Suprapubic skin (tissue), 4 donors: ENCODE data around the gene WDR74. TPM values are rescaled to one million over a fixed set of nuclear protein-coding genes. Genes with fewer than 3 reads are reported as not detected.
"Not testable (repeated sequence)": the region's sequence is repeated elsewhere in the genome, so short reads cannot be mapped to it uniquely, and the experiment has no call there.

Source experiments
- DNase-seq, 2 donors: peaks; one replicate each; pipeline ENCODE4 v3.0.0-alpha.2; 2019; ENCODE audit warnings: low spot score in 2 of 2
- H3K27ac ChIP-seq: fragments of 200-600 bp; sonication (generic); one replicate; pipeline ENCODE4 v1.5.1; 2019
- H3K27me3 ChIP-seq: fragments of 200-600 bp; sonication (generic); one replicate; pipeline ENCODE4 v1.5.1; 2019
- H3K36me3 ChIP-seq: fragments of 200-600 bp; sonication (generic); one replicate; pipeline ENCODE4 v1.5.1; 2019
- H3K4me1 ChIP-seq: fragments of 200-600 bp; sonication (generic); one replicate; pipeline ENCODE4 v1.5.1; 2019
- H3K4me3 ChIP-seq: fragments of 200-600 bp; sonication (generic); one replicate; pipeline ENCODE4 v1.5.1; 2019; ENCODE audit warnings: mild to moderate bottlenecking
- H3K9me3 ChIP-seq: fragments of 200-600 bp; sonication (generic); one replicate; pipeline ENCODE4 v1.5.1; 2019
- CTCF ChIP-seq, 2 donors: fragments of 200-600 bp in 1 of 2; fragments of 450-650 bp in 1 of 2; sonication (generic) in 1 of 2; IDR thresholded peaks; one replicate each; pipeline ENCODE4 v1.5.1; 2016 to 2019; ENCODE audit warnings: antibody characterized with exemption in 2 of 2, mild to moderate bottlenecking in 1 of 2, moderate library complexity in 1 of 2
- EP300 ChIP-seq: sonication (generic); formaldehyde crosslinking; IDR thresholded peaks from one replicate; pipeline ENCODE4 v1.6.1; 2017; ENCODE audit warnings: antibody characterized with exemption
- POLR2A ChIP-seq, 2 donors: fragments of 450-650 bp; IDR thresholded peaks; one replicate each; pipeline ENCODE4 v1.6.1; 2017; ENCODE audit warnings: antibody characterized with exemption in 2 of 2, mild to moderate bottlenecking in 2 of 2, moderate library complexity in 2 of 2
- POLR2AphosphoS5 ChIP-seq, 3 donors: sonication (generic); formaldehyde crosslinking; IDR thresholded peaks; one replicate each; pipeline ENCODE4 v1.6.1; 2017; ENCODE audit warnings: antibody characterized with exemption in 3 of 3
- WGBS: methylation state at CpG from one replicate; pipeline ENCODE4 v1.1.5; 2018; 5-methylcytosine and 5-hydroxymethylcytosine counted together
- total RNA-seq, 4 donors: library from RNA; depleted of rRNA; stranded (reverse); fragments of >200 nt; gene quantifications; one replicate each; pipeline ENCODE4 v1.1.0, GENCODE V29; 2016

Gene WDR74
- total RNA-seq, 4 donors from 2014 or later: 63.3 to 79.8 (median 70.3) TPM

- H3K4me3 ChIP-seq: peak overlapping the region; percentile 92
- peaks cover 43% of the 10 kb centered on the region for H3K4me1 ChIP-seq
- DNase-seq: peak; percentile 93
- H3K9me3 ChIP-seq: no peaks in the 10 kb centered on the region
- H3K27ac ChIP-seq: peak overlapping the region; percentile 97
- WGBS: under 1% methylated on average over 33 of the region's 33 CpGs
- TF ChIP-seq POLR2AphosphoS5 (IDR thresholded peaks at IDR 0.05): peak; percentile 100
- no peak for TF ChIP-seq EP300
- no peak for TF ChIP-seq CTCF (IDR thresholded peaks at IDR 0.05)
- peak; percentile 99 to 100 for TF ChIP-seq POLR2A (IDR thresholded peaks at IDR 0.05)
- H3K27me3 ChIP-seq: no peaks in the 10 kb centered on the region
- H3K36me3 ChIP-seq: peaks cover 2% of the 10 kb centered on the region
Observed at GRCh38 chr11:62841361-62842170, 2.2 kb upstream of the WDR74 start.

DNA sequence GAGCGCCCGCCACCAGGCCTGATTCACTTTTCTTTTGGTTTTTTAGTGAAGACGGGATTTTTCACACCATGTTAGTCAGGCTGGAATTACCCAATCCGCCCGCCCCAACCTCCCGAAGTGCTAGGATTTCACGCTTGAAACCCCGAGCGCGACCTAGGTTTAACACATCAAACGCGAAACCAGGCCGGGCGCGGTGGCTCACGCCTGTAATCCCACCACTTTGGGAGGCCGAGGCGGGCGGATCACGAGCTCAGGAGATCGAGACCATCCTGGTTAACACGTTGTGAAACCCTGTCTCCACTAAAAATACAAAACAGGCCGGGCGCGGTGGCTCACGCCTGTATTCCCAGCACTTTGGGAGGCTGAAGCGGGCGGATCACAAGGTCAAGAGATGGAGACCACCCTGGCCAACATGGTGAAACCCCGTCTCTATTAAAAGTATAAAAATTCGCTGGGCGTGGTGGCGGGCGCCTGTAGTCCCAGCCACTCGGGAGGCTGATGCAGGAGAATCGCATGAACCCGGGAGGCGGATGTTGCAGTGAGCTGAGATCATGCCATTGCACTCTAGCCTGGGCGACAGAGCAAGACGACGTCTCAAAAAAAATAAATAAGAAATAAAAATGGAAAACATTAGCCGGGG lies 1.5 kb upstream of the WDR74 start:
- TF ChIP-seq POLR2AphosphoS5 (IDR thresholded peaks at IDR 0.05): peak in 1 of 3 donors; percentile 34
- WGBS: 1% methylated on average over 41 of the region's 41 CpGs
- Histone ChIP-seq H3K4me1 (peaks cover 44% of the 10 kb centered on the region), H3K4me3 (peak overlapping the region; percentile 92), H3K27ac (peak overlapping the region; percentile 97)
- H3K9me3 ChIP-seq, H3K27me3 ChIP-seq, H3K36me3 ChIP-seq: not testable (repeated sequence)
- peak; percentile 92 to 93 for DNase-seq

GRCh38 chr11:62835336-62835735 lies 4.1 kb downstream of the WDR74 start:
- no peaks in the 10 kb centered on the region for H3K9me3 ChIP-seq
- TF ChIP-seq POLR2A (IDR thresholded peaks at IDR 0.05): no peak
- H3K4me1 ChIP-seq: peaks cover 50% of the 10 kb centered on the region
- no peak for DNase-seq
- no peak overlapping the region for H3K27ac ChIP-seq
- no peak overlapping the region for H3K4me3 ChIP-seq
- H3K36me3 ChIP-seq: peaks cover 25% of the 10 kb centered on the region
- no peaks in the 10 kb centered on the region for H3K27me3 ChIP-seq
- 88% methylated on average over 8 of the region's 8 CpGs for WGBS

GRCh38 chr11:62832336-62833234 lies 6.8 kb downstream of the WDR74 start, which contains the start of gene TEX54:
Gene TEX54 (minus strand): TSS chr11:62832841.
- TF ChIP-seq EP300 (no peak), POLR2A (IDR thresholded peaks at IDR 0.05) (no peak), POLR2AphosphoS5 (IDR thresholded peaks at IDR 0.05) (no peak), CTCF (IDR thresholded peaks at IDR 0.05) (no peak)
- peaks cover 47% of the 10 kb centered on the region for H3K4me1 ChIP-seq
- no peaks in the 10 kb centered on the region for H3K27me3 ChIP-seq
- 11% methylated on average over 39 of the region's 40 CpGs for WGBS
- DNase-seq: peak; percentile 79 to 80
- H3K4me3 ChIP-seq: peak within 1 kb of the TSS; percentile 88
- H3K27ac ChIP-seq: peak within 1 kb of the TSS; percentile 91
- no peaks in the 10 kb centered on the region for H3K9me3 ChIP-seq
- H3K36me3 ChIP-seq: peaks cover 31% of the 10 kb centered on the region

DNA sequence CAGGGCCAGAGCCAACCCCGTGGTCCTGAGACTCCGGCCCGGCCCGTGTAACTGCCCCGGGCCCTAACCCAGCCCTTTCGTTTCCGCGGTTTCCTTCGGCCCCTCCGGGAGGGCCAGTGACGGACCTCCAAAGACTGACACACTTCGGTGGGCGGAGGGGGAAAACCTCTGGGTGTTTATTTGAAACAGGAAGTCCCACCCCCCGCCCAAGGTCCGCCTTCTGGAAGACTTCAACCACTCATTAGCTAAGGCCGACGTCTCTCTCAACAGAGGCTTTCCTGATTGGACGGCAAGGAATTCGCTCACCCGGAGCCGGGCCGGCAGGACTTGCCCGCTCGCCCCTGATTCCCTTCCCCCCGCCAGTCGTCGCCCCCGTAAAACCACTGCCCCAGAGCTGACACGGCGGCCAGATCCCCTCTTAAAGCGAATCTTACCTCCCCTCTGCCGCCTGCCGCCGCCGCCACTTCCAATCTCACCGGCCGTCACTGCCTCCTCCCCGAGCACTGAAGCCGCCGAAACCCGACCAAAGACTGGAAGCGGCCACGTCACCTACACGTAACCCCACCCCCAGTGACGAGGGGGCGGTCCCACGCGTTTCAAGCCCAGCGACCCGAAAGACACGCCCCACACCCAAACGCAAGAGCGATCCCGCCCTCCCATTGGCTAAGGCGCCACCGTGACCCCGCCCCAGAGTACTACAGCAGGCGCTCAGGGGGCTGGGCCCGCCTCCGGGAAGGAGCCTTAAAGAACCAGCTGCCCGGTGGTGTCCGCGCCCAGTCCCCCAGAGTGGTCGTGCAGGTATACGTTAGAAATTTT lies 7.7 kb downstream of the WDR74 start, which contains the start of gene STX5:
TSS of gene STX5 (minus strand) at position 532 of the 816 bp plus-strand sequence. CDS start 808 bp downstream, outside the sequence.
- TF ChIP-seq POLR2A (IDR thresholded peaks at IDR 0.05): peak; percentile 73 to 88
- TF ChIP-seq POLR2AphosphoS5 (IDR thresholded peaks at IDR 0.05): peak in 2 of 3 donors; percentile 27 to 29
- TF ChIP-seq CTCF (IDR thresholded peaks at IDR 0.05): no peak
- no peak for TF ChIP-seq EP300
- peak within 1 kb of the TSS; percentile 91 for H3K27ac ChIP-seq
- H3K4me3 ChIP-seq: peak within 1 kb of the TSS; percentile 88
- H3K27me3 ChIP-seq: no peaks in the 10 kb centered on the region
- under 1% methylated on average over 44 of the region's 65 CpGs for WGBS
- no peaks in the 10 kb centered on the region for H3K9me3 ChIP-seq
- peaks cover 40% of the 10 kb centered on the region for H3K4me1 ChIP-seq
- DNase-seq: peak; percentile 100
- peaks cover 38% of the 10 kb centered on the region for H3K36me3 ChIP-seq
